GM18508 (cell line): ENCODE data around the gene CYP26C1.

Source experiments
- ATAC-seq: cut with Tn5 transposase; IDR thresholded peaks from one replicate; pipeline ENCODE4 v1.9.1; 2021; ENCODE audit warnings: moderate number of reproducible peaks; ENCODE audit not compliant: insufficient read depth, unreplicated experiment

Gene CYP26C1, protein sequence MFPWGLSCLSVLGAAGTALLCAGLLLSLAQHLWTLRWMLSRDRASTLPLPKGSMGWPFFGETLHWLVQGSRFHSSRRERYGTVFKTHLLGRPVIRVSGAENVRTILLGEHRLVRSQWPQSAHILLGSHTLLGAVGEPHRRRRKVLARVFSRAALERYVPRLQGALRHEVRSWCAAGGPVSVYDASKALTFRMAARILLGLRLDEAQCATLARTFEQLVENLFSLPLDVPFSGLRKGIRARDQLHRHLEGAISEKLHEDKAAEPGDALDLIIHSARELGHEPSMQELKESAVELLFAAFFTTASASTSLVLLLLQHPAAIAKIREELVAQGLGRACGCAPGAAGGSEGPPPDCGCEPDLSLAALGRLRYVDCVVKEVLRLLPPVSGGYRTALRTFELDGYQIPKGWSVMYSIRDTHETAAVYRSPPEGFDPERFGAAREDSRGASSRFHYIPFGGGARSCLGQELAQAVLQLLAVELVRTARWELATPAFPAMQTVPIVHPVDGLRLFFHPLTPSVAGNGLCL

DNA sequence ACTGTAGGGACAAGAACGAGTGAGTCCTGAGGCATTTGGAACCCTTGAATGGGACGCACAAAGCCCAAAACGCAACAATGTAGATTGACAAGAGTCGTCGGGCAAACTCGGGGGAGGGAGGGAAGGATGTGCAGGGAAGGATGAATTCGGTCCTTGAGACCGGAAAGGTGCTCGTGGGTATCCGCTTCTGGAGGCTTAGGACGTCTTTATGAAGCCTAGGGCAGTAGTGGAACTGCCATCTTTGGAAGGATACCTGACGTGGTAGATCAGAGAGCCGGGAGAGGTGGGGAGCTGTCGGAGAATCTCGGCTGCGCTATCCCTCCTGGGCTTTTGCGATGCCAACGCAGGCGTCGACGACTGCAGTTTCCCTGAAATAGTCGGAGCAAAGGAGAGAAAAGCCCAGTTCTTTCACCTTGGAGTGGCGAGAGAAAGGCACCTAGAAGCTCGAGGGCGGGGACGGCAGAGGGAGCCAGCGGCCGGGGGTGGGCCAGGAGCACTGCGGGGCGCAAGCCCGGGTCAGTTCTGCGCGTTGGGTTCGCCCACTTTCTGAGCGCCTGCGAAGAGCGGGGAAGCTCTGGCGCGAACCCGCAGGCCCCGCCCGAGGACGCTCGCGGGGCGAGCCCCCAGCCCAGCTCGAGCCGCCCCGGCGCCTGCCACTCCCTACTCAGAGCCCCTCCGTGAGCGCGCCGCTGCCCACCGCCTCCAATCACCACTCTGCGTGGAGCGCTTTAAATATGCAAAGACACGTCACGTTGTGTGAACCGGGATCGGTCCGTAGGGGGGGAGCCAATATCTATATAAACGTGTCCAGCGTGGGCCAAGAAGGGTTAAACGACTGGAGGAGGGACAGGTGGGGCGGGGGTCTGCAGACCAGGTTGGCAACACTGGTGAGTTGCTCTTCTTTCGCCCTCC is at the start of gene CYP26C1:
CYP26C1 (plus strand) TSS at position 824 of the 912 bp plus-strand sequence. CDS start 466 bp downstream, outside the sequence.
- ATAC-seq, result no peak

DNA sequence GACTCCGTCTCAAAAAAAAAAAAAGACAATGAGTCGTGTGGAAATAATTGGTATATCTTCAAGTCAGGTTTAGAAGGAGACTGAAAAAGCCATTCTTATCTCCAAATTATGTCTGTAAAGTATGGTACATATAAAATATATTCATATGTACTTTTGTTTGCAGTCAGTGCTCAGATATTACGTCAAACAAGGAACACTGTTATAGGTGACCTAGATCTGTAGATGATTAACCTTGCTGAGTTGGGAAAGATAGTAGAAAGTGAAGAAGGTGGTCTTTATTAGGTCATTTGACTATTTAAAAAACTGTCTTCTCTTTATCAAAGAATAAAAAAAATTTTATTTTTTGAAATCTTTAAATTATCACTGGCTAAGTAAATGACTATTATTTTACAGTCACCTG is 44.9 kb upstream of the CYP26C1 start:
- ATAC-seq, result no peak

GRCh38 chr10:93023013-93023650 is 37.5 kb upstream of the CYP26C1 start:
- no peak for ATAC-seq

- no peak for ATAC-seq
Observed at GRCh38 chr10:93026072-93026471, 34.5 kb upstream of the CYP26C1 start.

GRCh38 chr10:93027508-93027907 is 33.1 kb upstream of the CYP26C1 start:
- no peak for ATAC-seq

- no peak for ATAC-seq
Observed at GRCh38 chr10:93028883-93029282, 31.7 kb upstream of the CYP26C1 start.

GRCh38 chr10:93030409-93030808 is 30.2 kb upstream of the CYP26C1 start:
- ATAC-seq, result no peak

DNA sequence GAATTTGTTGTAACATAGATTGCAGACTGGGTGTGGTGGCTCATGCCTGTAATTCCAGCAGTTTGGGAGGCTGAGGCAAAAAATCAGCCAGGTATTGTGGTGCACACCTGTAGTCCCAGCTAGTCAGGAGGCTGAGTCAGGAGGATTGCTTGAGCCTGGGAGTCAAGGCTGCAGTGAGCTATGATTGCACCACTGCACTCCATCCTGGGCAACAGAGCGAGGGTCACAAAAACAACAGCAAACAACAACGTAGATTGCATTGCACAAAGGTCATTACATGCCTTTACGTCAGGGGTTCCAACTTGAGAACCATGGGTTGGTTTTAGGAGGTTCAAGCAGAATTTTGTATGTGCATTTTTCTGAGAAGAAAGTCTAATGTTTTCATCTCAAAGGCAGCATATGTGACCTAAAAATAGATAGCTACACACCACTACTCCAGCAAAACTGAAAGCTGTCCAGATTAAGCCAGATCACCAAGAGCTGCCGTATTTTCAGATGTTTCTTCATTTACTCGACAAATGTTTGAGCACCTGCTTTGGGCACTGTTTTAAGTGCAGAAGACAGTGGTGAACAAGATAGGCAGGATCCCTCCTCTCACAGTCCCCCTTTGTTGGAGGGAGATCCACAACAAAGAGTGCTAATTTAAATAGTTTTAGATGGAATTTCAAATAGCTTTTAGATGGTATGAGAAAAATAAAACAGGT is 28.3 kb upstream of the CYP26C1 start:
- ATAC-seq, result no peak

DNA sequence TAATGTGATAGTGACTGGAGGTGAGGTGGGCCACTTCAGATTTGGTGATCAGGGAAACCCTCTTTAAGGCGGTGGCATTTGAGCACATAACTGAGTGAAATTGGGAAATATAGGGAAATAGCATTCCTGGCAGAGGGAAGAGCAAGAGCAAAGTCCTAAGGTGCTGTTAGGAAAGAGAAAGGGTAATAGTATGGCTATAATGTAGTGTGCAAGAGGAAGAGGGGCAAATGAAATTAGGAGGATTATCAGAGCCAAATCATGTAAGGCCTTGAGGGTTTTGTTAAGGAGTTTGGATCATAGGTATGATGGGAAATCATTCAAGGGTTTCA is 27.8 kb upstream of the CYP26C1 start:
- no peak for ATAC-seq

- ATAC-seq, result no peak
Observed at GRCh38 chr10:93034426-93034825, 26.2 kb upstream of the CYP26C1 start.

- ATAC-seq, result no peak
Observed at GRCh38 chr10:93039110-93039509, 21.5 kb upstream of the CYP26C1 start.

DNA sequence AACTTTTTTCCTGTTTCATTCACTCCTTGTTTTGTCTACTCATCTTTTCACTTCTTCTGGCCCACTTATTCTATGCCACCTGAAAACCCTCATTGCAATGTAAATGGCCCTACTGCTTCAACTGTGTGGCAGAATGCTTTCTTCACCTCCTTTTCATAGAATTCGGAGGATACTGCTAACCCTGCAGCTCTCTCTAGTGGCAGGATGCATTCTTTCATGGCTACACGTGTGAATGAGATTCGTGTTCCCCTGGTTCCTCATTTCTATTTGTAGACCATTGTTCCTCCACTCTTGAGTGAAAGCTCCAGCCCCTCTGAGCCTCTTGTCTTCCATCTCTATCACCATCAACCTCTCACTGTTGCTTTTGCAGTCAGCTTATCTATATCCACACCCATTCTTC is 20.9 kb upstream of the CYP26C1 start:
- ATAC-seq, result no peak

DNA sequence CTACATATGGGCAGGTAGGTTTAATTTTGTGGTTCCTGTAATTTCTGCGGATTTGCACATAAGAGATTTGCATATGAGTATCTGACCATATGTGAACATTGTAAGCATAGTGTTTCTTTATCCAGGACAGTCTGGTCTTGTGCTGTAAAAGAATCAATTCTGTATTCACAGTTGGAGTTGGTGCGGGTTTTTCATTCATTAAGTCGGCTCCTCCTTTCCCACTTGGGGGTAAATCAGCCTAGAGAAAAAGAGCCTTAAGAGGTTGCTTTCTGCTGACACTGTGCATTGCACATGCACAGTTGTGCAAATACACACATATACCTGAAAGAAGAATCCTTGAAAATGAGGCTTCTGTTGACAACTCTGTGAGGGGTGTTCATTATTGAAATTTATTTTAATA is 6.1 kb upstream of the CYP26C1 start:
- ATAC-seq, result no peak

DNA sequence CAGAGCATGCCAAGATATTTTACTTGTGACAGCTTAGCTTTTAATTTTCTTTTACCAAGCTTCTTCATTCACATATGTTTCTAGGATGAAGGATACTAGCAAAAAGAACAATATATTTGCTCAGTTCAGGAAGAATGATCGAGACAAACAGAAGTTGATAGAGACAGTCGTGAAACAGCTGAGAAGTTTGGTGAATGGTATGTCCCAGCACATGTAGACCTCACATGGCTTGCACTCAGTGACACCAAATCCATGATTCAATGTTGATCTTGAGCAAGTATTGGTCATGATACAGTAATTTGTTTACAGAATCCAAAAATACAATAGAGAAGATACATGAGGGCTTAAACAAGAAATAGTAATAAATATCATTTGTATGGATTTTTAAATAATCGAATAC is 2.5 kb upstream of the CYP26C1 start:
- ATAC-seq, result no peak

DNA sequence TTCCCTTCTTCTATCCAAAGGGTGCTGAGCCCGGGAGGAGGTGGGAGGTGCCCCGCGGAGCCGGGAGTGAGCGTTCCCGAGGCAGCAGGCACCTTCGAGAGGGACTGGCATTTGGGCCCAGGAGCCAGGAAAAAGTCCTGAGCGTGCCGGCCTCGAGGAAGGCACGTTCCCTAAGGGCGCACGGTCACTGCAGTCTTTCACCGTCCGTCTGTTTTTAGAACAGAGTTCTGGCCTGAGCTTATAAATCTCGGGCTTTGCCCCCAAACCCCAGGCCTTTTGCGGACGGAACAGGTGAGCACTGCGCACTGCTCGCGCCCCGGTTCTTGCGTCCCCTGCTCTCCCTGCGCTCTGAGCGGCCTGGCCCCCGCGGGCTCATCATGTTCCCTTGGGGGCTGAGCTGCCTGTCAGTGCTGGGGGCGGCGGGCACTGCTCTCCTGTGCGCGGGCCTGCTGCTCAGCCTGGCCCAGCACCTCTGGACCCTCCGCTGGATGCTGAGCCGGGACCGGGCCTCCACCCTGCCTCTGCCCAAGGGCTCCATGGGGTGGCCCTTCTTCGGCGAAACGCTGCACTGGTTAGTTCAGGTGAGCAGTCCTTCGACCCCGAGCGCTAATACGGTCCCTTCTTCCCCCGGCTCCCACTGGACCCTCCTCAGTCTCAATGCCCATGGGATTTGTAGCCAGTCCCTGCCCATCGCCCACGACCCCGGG is 442 bp downstream of the CYP26C1 start:
- no peak for ATAC-seq

DNA sequence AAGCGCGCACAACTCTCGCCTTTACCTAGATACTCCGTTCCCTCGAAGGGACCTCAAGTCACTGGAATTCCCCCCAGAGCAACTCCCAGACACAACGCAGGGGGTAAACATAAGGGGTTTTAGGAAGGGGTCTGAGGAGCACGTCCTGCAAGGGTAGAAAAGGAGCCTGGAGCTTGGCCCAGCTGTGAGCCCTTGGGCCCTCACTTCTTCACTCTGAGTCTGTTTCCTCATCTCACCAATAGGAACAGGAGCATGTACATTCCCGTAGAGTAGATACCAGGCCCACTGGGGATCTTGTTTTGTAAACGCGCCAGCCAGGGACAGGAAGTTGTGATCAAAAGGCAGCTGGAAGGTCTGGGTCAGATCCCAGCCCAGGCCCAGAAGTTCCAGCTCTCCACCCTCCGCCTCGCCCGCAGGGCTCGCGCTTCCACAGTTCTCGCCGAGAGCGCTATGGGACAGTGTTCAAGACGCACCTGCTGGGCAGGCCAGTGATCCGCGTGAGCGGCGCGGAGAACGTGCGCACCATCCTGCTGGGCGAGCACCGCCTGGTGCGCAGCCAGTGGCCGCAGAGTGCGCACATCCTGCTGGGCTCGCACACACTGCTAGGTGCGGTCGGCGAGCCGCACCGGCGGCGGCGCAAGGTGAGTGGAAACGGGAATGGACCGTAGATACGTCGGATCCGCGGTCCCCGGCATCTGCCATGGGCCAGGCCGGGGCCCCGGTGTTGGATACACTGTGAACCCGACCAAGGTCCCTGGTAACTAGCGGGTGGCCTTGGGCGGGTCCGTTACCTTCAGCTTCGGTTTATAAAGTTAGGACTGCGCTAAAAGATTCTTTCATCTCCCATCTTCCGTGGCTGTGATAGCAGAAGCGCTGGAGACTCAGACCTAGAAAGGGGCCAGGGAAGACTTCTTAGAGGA is 1.3 kb downstream of the CYP26C1 start:
- ATAC-seq, result no peak

DNA sequence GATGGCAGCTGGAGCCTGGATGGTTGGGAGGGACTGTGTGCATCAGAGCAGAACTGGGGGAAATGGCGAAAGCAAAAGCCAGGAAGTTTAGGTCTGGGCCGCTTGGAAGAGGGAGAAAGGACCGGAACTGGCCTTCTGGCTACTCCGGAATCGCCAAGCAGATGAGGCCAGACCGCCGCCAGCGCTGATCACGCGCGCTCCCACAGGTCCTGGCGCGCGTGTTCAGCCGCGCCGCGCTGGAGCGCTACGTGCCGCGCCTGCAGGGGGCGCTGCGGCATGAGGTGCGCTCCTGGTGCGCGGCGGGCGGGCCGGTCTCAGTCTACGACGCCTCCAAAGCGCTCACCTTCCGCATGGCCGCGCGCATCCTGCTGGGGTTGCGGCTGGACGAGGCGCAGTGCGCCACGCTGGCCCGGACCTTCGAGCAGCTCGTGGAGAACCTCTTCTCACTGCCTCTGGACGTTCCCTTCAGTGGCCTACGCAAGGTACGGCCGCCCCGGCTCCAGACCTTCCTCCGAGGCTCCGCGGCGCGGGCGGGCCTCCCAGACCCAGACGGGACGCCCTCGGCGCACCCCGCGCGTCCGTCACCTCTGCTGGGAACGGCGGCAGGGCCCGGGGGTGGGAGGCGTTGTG is 2.0 kb downstream of the CYP26C1 start:
- no peak for ATAC-seq
